ENCODE measurements around the gene PROKR1. TPM values are rescaled to one million over a fixed set of nuclear protein-coding genes. Genes with fewer than 3 reads are reported as not detected.

The PROKR1 gene
- total RNA-seq, 1 donor from 2014 or later: 0.12 TPM

GRCh38 chr2:68695971-68696370 is 52.6 kb downstream of the PROKR1 start:
- H3K4me1 Mint-ChIP-seq (ENCODE audit: low read depth): no peaks in the 10 kb centered on the region
- no peaks in the 10 kb centered on the region for H3K27me3 Mint-ChIP-seq
- DNase-seq (ENCODE audit: low spot score, unreplicated experiment): no peak
- H3K27ac Mint-ChIP-seq: no peak overlapping the region
- peaks cover 1% of the 10 kb centered on the region for H3K36me3 Mint-ChIP-seq (ENCODE audit: insufficient read depth)
- H3K9me3 Mint-ChIP-seq (ENCODE audit: low read depth): peaks cover 9% of the 10 kb centered on the region
- no peak overlapping the region for H3K4me3 Mint-ChIP-seq (ENCODE audit: low read depth)
- no peak for TF ChIP-seq CTCF (IDR thresholded peaks at IDR 0.05; ENCODE audit: unreplicated experiment)

- Mint-ChIP-seq H3K36me3 (ENCODE audit: insufficient read depth) (peaks cover 1% of the 10 kb centered on the region), H3K9me3 (ENCODE audit: low read depth) (peaks cover 9% of the 10 kb centered on the region), H3K27me3 (no peaks in the 10 kb centered on the region), H3K27ac (no peak overlapping the region), H3K4me3 (ENCODE audit: low read depth) (no peak overlapping the region), H3K4me1 (ENCODE audit: low read depth) (no peaks in the 10 kb centered on the region)
- DNase-seq (ENCODE audit: low spot score, unreplicated experiment): no peak
- TF ChIP-seq CTCF (IDR thresholded peaks at IDR 0.05; ENCODE audit: unreplicated experiment): no peak
Observed at GRCh38 chr2:68696554-68696953, 53.2 kb downstream of the PROKR1 start.

- H3K9me3 Mint-ChIP-seq (ENCODE audit: low read depth): peaks cover 9% of the 10 kb centered on the region
- no peak overlapping the region for H3K4me3 Mint-ChIP-seq (ENCODE audit: low read depth)
- no peak overlapping the region for H3K27ac Mint-ChIP-seq
- DNase-seq (ENCODE audit: low spot score, unreplicated experiment): no peak
- no peak for TF ChIP-seq CTCF (IDR thresholded peaks at IDR 0.05; ENCODE audit: unreplicated experiment)
- no peaks in the 10 kb centered on the region for H3K27me3 Mint-ChIP-seq
- peaks cover 1% of the 10 kb centered on the region for H3K36me3 Mint-ChIP-seq (ENCODE audit: insufficient read depth)
- no peaks in the 10 kb centered on the region for H3K4me1 Mint-ChIP-seq (ENCODE audit: low read depth)
Observed at GRCh38 chr2:68698567-68699377, 55.4 kb downstream of the PROKR1 start.

DNA sequence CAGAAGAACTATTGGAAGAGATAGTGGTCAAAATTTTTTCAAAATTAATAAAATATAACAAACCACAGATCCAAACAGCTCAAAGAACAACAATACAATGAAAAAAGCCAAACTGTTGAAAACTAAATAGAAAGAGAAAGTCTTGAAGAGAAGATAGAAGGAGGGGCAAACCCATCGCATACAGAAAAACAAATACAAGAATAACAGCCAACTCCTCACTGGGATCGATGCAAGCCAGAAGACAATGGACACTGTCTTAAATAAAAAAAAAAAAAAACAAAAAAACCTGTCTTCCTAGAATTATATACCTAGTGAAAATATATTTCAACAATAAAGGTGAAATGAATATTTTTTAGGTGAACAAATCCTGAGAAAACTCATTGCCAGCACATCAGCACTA is 57.2 kb downstream of the PROKR1 start:
- H3K36me3 Mint-ChIP-seq (ENCODE audit: insufficient read depth): peaks cover 1% of the 10 kb centered on the region

GRCh38 chr2:68706637-68707036 is 63.3 kb downstream of the PROKR1 start:
- Mint-ChIP-seq H3K27ac (no peak overlapping the region), H3K4me3 (ENCODE audit: low read depth) (no peak overlapping the region), H3K27me3 (no peaks in the 10 kb centered on the region), H3K9me3 (ENCODE audit: low read depth) (no peaks in the 10 kb centered on the region), H3K4me1 (ENCODE audit: low read depth) (no peaks in the 10 kb centered on the region), H3K36me3 (ENCODE audit: insufficient read depth) (no peaks in the 10 kb centered on the region)
- DNase-seq (ENCODE audit: low spot score, unreplicated experiment): no peak
- TF ChIP-seq CTCF (IDR thresholded peaks at IDR 0.05; ENCODE audit: unreplicated experiment): no peak

More for the DNA sequence above, 57.2 kb downstream of the PROKR1 start:
- Mint-ChIP-seq H3K4me3 (ENCODE audit: low read depth) (no peak overlapping the region), H3K4me1 (ENCODE audit: low read depth) (no peaks in the 10 kb centered on the region), H3K27ac (no peak overlapping the region), H3K27me3 (no peaks in the 10 kb centered on the region), H3K9me3 (ENCODE audit: low read depth) (peaks cover 9% of the 10 kb centered on the region)
- TF ChIP-seq CTCF (IDR thresholded peaks at IDR 0.05; ENCODE audit: unreplicated experiment): no peak
- DNase-seq (ENCODE audit: low spot score, unreplicated experiment): no peak

Other genes starting within 250 kb of the PROKR1 start
- gene FBXO48, start 176.3 kb upstream of the PROKR1 start, total RNA-seq: 1.2 and 1.5 TPM in 2 replicates
- 10.6 and 11.6 TPM in 2 replicates for gene APLF, start 176.0 kb upstream of the PROKR1 start, total RNA-seq
- gene ARHGAP25, start 91.2 kb downstream of the PROKR1 start, total RNA-seq: 1.3 and 1.8 TPM in 2 replicates
- gene BMP10, start 227.8 kb downstream of the PROKR1 start, total RNA-seq: not detected in 2 replicates